ENCODE measurements around the gene NFIL3. TPM values are rescaled to one million over a fixed set of nuclear protein-coding genes. Genes with fewer than 3 reads are reported as not detected.

NFIL3 gene
- total RNA-seq, 1 experiment from 2014 or later, result 14.5 TPM

DNA sequence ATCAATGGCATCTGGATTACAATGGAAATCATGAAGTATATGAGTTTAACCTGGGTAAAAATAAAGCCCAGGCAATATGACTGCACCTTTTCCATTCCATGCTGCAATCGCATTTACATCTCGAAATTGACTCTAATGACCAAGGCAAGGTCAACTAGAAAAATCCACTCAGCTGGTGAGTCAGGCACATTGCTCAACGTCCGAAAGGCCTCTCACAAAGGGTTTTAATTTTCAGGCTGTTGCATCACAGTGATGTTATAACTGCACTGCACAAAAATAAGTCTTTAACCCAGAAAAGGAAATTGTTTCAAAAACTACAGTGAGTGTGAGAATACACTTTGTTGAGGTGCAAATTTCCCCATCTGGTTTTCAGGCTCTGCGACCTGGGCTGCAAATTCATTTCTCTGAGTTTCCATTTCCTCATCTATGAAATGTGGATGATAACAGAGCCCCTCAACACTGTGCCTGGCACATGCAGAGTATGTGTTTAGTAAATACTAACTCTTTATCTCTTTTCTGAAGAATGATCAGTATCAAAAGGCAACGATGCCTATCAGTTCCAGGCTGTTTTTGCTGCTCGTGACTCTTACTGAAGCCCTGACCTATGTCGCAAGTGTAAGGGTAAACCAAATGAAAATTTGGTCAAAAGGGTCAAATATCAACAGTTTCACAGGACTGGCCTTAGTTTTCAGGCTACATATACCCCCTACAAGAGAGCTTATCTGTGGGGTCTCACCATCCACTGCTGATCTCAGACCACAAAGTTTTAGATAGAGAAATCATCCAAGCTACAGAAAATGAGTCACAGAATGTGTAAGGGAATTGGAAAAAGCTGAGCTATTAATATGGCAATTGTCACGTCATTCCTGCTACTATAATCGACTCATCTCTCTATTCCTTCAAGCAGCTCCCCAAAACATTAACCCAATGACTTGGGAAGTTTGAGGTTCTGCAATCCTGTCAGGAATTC, 4.1 kb downstream of the NFIL3 start:
- H3K9me3 ChIP-seq (ENCODE audit: low read depth, low read length, poor library complexity, severe bottlenecking), result no peaks in the 10 kb centered on the region
- CTCF ChIA-PET, result no interaction called here
- peak; percentile 46 for DNase-seq (ENCODE audit: low spot score)
- peaks cover 38% of the 10 kb centered on the region for H3K4me1 ChIP-seq (ENCODE audit: insufficient read depth, low read length, poor library complexity, severe bottlenecking)
- H3K27ac ChIP-seq (ENCODE audit: low read depth, low read length, poor library complexity, severe bottlenecking), result peak overlapping the region; percentile 62
- H3K4me3 ChIP-seq (ENCODE audit: low read depth, low read length, poor library complexity, severe bottlenecking), result no peak overlapping the region
- no peak for TF ChIP-seq EZH2 (IDR thresholded peaks at IDR 0.05; ENCODE audit: borderline replicate concordance, low read depth, low read length, poor library complexity, severe bottlenecking)
- TF ChIP-seq, protein P1, sequence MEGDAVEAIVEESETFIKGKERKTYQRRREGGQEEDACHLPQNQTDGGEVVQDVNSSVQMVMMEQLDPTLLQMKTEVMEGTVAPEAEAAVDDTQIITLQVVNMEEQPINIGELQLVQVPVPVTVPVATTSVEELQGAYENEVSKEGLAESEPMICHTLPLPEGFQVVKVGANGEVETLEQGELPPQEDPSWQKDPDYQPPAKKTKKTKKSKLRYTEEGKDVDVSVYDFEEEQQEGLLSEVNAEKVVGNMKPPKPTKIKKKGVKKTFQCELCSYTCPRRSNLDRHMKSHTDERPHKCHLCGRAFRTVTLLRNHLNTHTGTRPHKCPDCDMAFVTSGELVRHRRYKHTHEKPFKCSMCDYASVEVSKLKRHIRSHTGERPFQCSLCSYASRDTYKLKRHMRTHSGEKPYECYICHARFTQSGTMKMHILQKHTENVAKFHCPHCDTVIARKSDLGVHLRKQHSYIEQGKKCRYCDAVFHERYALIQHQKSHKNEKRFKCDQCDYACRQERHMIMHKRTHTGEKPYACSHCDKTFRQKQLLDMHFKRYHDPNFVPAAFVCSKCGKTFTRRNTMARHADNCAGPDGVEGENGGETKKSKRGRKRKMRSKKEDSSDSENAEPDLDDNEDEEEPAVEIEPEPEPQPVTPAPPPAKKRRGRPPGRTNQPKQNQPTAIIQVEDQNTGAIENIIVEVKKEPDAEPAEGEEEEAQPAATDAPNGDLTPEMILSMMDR (conservative IDR thresholded peaks at IDR 0.05; ENCODE audit: low read depth, low read length), result no peak
- no peaks in the 10 kb centered on the region for H3K27me3 ChIP-seq (replicated peaks; ENCODE audit: insufficient read depth, low read depth, low read length, poor library complexity)
- no TSS peak for BruUV-seq (replicated peaks)
- H3K36me3 ChIP-seq (ENCODE audit: insufficient read depth, low read length, poor library complexity, severe bottlenecking), result no peaks in the 10 kb centered on the region
- POLR2A ChIA-PET (ENCODE audit: low non-redundant PET), result no interaction called here
- intact Hi-C loops (cut with micrococcal nuclease; ENCODE audit: unreplicated experiment), result loop anchor here (10.0 kb wide), 1 partner anchor 225 kb away; no protein-coding TSS in a partner anchor

DNA sequence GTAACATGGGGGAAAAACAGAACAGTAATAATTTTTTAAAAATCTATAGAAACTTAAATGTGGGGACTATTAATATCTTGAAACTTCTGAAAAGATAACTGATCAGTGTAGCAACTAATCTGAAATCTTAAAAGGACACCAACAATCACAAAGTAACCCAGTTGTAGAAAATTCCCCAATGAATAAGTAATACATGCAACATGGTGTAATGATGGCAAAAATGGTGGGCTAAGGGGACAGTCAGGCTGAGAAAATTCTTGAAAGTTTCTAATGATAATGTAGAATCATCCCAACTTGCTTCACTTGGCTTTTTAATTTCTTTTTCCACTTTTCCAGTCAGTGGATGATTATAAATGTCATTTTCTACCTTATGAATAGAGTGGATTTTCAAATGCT, 5.4 kb downstream of the NFIL3 start:
- H3K27me3 ChIP-seq (replicated peaks; ENCODE audit: insufficient read depth, low read depth, low read length, poor library complexity), result no peaks in the 10 kb centered on the region
- H3K36me3 ChIP-seq (ENCODE audit: insufficient read depth, low read length, poor library complexity, severe bottlenecking), result no peaks in the 10 kb centered on the region
- H3K27ac ChIP-seq (ENCODE audit: low read depth, low read length, poor library complexity, severe bottlenecking), result peak overlapping the region; percentile 4
- no peak overlapping the region for H3K4me3 ChIP-seq (ENCODE audit: low read depth, low read length, poor library complexity, severe bottlenecking)
- H3K4me1 ChIP-seq (ENCODE audit: insufficient read depth, low read length, poor library complexity, severe bottlenecking), result peaks cover 38% of the 10 kb centered on the region
- intact Hi-C loops (cut with micrococcal nuclease; ENCODE audit: unreplicated experiment), result no loop called here
- no TSS peak for BruUV-seq (replicated peaks)
- POLR2A ChIA-PET (ENCODE audit: low non-redundant PET), result no interaction called here
- H3K9me3 ChIP-seq (ENCODE audit: low read depth, low read length, poor library complexity, severe bottlenecking), result no peaks in the 10 kb centered on the region
- CTCF ChIA-PET, result no interaction called here
- TF ChIP-seq, protein P1 (conservative IDR thresholded peaks at IDR 0.05; ENCODE audit: low read depth, low read length), result no peak
- no peak for TF ChIP-seq EZH2 (IDR thresholded peaks at IDR 0.05; ENCODE audit: borderline replicate concordance, low read depth, low read length, poor library complexity, severe bottlenecking)
- DNase-seq (ENCODE audit: low spot score), result no peak

DNA sequence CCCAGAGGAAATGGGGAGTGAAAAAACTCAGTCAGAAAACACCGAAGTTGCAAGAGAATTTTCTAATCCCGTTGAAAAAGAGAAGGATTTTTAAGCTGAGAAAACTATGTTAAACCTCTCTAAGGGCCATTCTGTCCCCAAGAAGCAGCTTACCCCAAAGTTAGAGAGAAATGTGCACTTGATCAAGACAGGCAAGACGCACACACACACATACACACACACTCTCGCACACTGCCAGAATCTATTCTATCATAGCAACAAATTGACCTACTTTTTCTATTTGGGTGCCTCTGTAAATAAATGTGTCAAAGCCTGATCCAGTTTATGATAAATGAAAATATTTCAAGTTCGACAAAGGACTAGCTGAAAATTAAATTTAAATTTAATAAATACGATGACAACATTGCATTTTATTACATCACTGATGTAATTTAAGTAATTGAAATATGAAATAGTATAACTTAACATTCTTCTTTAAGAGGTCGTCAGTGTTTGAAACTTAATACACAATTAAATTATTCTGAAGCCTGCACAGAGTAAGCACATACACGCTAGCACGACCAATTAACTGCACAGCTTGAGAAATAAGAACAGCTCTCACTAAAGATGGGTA, 5.9 kb downstream of the NFIL3 start:
- ChIA-PET POLR2A (ENCODE audit: low non-redundant PET) (no interaction called here), CTCF (no interaction called here)
- intact Hi-C loops (cut with micrococcal nuclease; ENCODE audit: unreplicated experiment), result no loop called here
- Histone ChIP-seq H3K27me3 (replicated peaks; ENCODE audit: insufficient read depth, low read depth, low read length, poor library complexity) (no peaks in the 10 kb centered on the region), H3K36me3 (ENCODE audit: insufficient read depth, low read length, poor library complexity, severe bottlenecking) (no peaks in the 10 kb centered on the region), H3K27ac (ENCODE audit: low read depth, low read length, poor library complexity, severe bottlenecking) (no peak overlapping the region), H3K4me3 (ENCODE audit: low read depth, low read length, poor library complexity, severe bottlenecking) (no peak overlapping the region), H3K4me1 (ENCODE audit: insufficient read depth, low read length, poor library complexity, severe bottlenecking) (peaks cover 38% of the 10 kb centered on the region), H3K9me3 (ENCODE audit: low read depth, low read length, poor library complexity, severe bottlenecking) (no peaks in the 10 kb centered on the region)
- DNase-seq (ENCODE audit: low spot score), result no peak
- TF ChIP-seq EZH2 (IDR thresholded peaks at IDR 0.05; ENCODE audit: borderline replicate concordance, low read depth, low read length, poor library complexity, severe bottlenecking), result no peak
- TF ChIP-seq, protein P1 (conservative IDR thresholded peaks at IDR 0.05; ENCODE audit: low read depth, low read length), result no peak
- BruUV-seq (replicated peaks), result no TSS peak

All from A673 (cell line).